Tibial artery (tissue), 4 donors: Measurements from ENCODE around the gene MACROH2A1.

Experiments
- DNase-seq, 2 donors: peaks; one replicate each; pipeline ENCODE4 v3.0.0-alpha.2; 2019
- H3K27ac ChIP-seq, 2 donors: fragments of 200-600 bp; sonication (generic) in 1 of 2; 1 replicate in 1 of 2; 2 replicates in 1 of 2; pipeline ENCODE4 v1.5.1; 2018 to 2019; ENCODE audit warnings: mild to moderate bottlenecking in 1 of 2
- H3K27me3 ChIP-seq, 2 donors: fragments of 200-600 bp; sonication (generic) in 1 of 2; one replicate each; pipeline versions ENCODE4 v1.5.1 to v1.6.0; 2016 to 2019
- H3K36me3 ChIP-seq, 3 donors: fragments of 200-600 bp; sonication (generic) in 2 of 3; one replicate each; pipeline ENCODE4 v1.5.1; 2016 to 2019; ENCODE audit warnings: mild to moderate bottlenecking in 2 of 3
- H3K4me1 ChIP-seq, 4 donors: fragments of 200-600 bp; sonication (generic) in 2 of 4; 1 replicate in 3 of 4; 2 replicates in 1 of 4; pipeline ENCODE4 v1.5.1; 2016 to 2019
- H3K4me3 ChIP-seq, 2 donors: fragments of 200-600 bp; sonication (generic) in 1 of 2; 1 replicate in 1 of 2; 2 replicates in 1 of 2; pipeline ENCODE4 v1.5.1; 2018 to 2019; ENCODE audit warnings: mild to moderate bottlenecking in 2 of 2
- H3K9me3 ChIP-seq, 3 donors: fragments of 200-600 bp; sonication (generic) in 1 of 3; one replicate each; pipeline ENCODE4 v1.5.1; 2016 to 2019
- CTCF ChIP-seq, 2 experiments: fragments of 200-600 bp in 1 of 2; fragments of 450-650 bp in 1 of 2; IDR thresholded peaks; one replicate each; pipeline ENCODE4 v1.5.1; 2017 to 2019; ENCODE audit warnings: antibody characterized with exemption in 2 of 2, mild to moderate bottlenecking in 1 of 2, moderate library complexity in 1 of 2
- intact Hi-C: fragments of 100-400 bp; cut with DNase I; formaldehyde crosslinking; loops from one replicate; pipeline ENCODE4 v1.15.0; 2023; ENCODE audit warnings: low total_unique reads

Gene MACROH2A1

GRCh38 chr5:135318924-135319323 is 80.1 kb downstream of the MACROH2A1 start:
- Histone ChIP-seq H3K4me3 (no peak overlapping the region), H3K4me1 (no peaks in the 10 kb centered on the region), H3K9me3 (no peaks in the 10 kb centered on the region), H3K27ac (no peak overlapping the region), H3K36me3 (no peaks in the 10 kb centered on the region), H3K27me3 (no peaks in the 10 kb centered on the region)
- DNase-seq, result no peak
- no peak for TF ChIP-seq CTCF (IDR thresholded peaks at IDR 0.05)
- intact Hi-C loops, result no loop called here

DNA sequence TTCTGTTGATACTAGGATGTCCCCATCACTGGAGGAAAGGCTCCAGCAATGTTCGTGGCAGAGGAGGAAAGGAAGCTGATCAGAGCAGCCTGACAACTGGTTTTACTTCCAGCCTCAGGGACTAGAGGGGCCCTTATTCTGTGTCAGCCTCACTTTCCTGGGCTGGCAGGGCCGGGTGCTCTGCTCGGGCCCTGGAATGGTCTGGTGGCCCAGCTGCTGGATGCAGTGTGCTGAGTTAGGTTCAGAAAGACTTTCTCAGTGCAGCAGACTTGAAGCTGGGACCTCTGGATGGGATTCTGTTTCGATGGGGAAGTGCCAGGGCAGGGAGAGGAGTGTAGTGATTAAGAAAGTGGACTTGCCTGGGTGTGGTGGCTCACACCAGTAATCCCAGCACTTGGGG is 81.0 kb downstream of the MACROH2A1 start:
- no peak overlapping the region for H3K4me3 ChIP-seq
- no peaks in the 10 kb centered on the region for H3K36me3 ChIP-seq
- no peaks in the 10 kb centered on the region for H3K4me1 ChIP-seq
- H3K27me3 ChIP-seq, result no peaks in the 10 kb centered on the region
- intact Hi-C loops, result no loop called here
- no peak for TF ChIP-seq CTCF (IDR thresholded peaks at IDR 0.05)
- no peaks in the 10 kb centered on the region for H3K9me3 ChIP-seq
- DNase-seq, result peak in 1 of 2 donors; percentile 23
- no peak overlapping the region for H3K27ac ChIP-seq

GRCh38 chr5:135317286-135317685 is 81.7 kb downstream of the MACROH2A1 start:
- Histone ChIP-seq H3K36me3 (no peaks in the 10 kb centered on the region), H3K4me3 (no peak overlapping the region), H3K27me3 (no peaks in the 10 kb centered on the region), H3K9me3 (no peaks in the 10 kb centered on the region), H3K27ac (no peak overlapping the region), H3K4me1 (no peaks in the 10 kb centered on the region)
- no peak for TF ChIP-seq CTCF (IDR thresholded peaks at IDR 0.05)
- intact Hi-C loops, result no loop called here
- DNase-seq, result peak in 1 of 2 donors; percentile 40

DNA sequence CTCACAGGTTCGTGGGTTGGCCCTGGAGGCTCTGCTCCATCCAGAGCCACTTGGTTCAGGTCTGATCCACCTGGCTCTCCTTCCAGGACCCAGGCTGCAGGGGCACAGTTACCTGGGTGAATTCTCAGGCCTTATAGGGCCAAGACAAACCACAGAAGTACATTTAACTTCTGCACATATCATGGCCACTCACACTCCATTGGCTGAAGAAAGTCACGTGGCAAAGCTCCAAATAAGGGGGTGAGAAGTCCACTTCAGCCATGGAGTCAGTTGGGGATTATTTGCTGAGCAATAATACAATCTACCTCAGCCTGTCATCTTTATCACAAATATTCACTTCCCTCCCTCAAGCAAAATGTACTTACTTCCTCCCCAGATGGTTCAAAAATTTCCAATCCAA is 83.6 kb downstream of the MACROH2A1 start:
- DNase-seq, result peak in 1 of 2 donors; percentile 43
- intact Hi-C loops, result no loop called here
- no peak for TF ChIP-seq CTCF (IDR thresholded peaks at IDR 0.05)
- H3K27ac ChIP-seq, result no peak overlapping the region
- H3K27me3 ChIP-seq, result no peaks in the 10 kb centered on the region
- H3K4me3 ChIP-seq, result no peak overlapping the region
- H3K9me3 ChIP-seq, result no peaks in the 10 kb centered on the region
- H3K4me1 ChIP-seq, result no peaks in the 10 kb centered on the region
- no peaks in the 10 kb centered on the region for H3K36me3 ChIP-seq

DNA sequence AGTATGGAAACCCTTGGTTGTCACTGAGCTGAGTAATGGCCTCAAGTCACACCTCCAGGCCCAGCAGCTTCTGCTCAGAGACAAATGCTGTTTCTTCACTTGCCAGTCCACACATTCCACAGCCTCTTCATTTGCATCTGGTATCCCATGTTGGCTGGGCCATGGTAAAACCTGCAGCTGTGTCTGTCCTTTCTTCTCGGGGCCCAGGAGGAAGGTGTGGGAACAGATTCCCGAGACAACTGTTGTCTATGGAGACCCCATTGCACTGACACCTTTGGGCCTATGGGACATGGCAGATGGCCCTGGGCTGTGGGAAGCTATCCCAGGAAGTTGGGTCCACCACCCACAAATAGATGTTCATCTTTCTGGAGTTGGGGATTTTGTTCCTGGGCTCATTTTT is 85.1 kb downstream of the MACROH2A1 start:
- intact Hi-C loops, result no loop called here
- Histone ChIP-seq H3K9me3 (no peaks in the 10 kb centered on the region), H3K4me1 (no peaks in the 10 kb centered on the region), H3K27me3 (no peaks in the 10 kb centered on the region), H3K4me3 (no peak overlapping the region), H3K36me3 (no peaks in the 10 kb centered on the region), H3K27ac (no peak overlapping the region)
- no peak for TF ChIP-seq CTCF (IDR thresholded peaks at IDR 0.05)
- DNase-seq, result no peak

- no peaks in the 10 kb centered on the region for H3K36me3 ChIP-seq
- no peaks in the 10 kb centered on the region for H3K9me3 ChIP-seq
- no peaks in the 10 kb centered on the region for H3K27me3 ChIP-seq
- no peak overlapping the region for H3K27ac ChIP-seq
- no peak overlapping the region for H3K4me3 ChIP-seq
- intact Hi-C loops, result no loop called here
- peak in 1 of 2 donors; percentile 16 for DNase-seq
- no peak for TF ChIP-seq CTCF (IDR thresholded peaks at IDR 0.05)
- H3K4me1 ChIP-seq, result no peaks in the 10 kb centered on the region
These were observed 85.6 kb downstream of the MACROH2A1 start for GRCh38 chr5:135313405-135313804.
